Stimulated activated CD4-positive, alpha-beta T cell treated with anti-CD3 and anti-CD28 coated beads, Interleukin-4, amount 100 ng/mL, for 4 hours (primary cell): ENCODE measurements around the gene GJE1.

Experiments used
- DNase-seq, 2 experiments: peaks; one replicate each; pipeline ENCODE4 v3.0.0-alpha.2; 2020

GJE1 gene

DNA sequence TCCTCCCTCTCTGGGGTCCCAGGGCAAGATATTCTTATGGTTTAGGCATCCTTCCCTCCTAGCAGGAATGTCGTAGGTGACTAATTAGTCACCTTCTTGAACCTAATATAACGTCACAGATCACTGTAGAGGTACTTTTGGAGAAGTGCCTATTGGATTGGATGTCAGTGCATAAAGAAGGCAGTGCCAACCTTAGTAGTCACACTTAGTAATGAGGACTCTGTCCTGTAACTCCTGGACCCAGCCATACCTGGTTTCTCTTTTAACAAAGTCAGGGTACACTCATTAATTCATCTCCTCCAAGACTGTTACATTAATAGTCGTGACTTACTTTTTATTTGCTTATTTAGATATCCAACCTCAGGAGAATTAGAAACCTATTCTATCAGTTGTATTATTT, 34.3 kb downstream of the GJE1 start:
- DNase-seq, result no peak

DNA sequence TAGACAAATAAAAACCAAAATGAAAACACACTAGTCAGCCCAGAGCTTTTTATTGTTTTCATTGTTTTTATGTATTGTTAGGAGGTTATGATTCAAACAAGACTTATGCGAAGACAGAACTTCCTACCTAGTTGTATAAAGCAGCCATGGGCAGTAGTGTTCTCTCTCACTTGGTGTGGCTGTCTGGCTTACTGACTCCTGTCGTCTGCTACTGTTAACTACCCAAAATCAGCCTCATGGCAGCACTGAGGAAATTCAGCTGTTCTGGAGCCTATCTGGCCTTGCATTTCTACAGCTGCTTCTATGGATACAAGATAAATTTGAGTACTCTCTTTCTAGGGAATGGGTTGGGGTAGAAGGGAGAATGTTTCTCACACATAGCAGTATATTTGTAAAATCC, 34.8 kb downstream of the GJE1 start:
- DNase-seq, result no peak

DNA sequence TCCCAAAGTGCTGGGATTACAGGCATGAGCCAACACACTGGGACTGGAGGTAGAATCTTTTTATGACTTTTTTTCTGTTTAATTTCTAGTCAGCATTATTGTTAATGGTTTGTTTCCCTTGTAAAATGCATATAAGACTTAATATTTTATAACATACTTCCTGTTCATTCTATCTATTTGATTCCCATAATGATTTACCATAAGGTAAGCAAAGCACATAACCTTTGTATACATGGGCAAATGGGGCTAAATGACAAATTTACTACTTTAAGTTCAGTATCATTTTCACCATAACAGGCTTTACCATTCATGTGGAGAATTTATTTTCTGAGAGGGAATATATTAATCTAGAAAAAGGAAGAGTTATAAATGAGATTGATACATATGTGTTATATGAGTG, 38.6 kb downstream of the GJE1 start:
- no peak for DNase-seq

DNA sequence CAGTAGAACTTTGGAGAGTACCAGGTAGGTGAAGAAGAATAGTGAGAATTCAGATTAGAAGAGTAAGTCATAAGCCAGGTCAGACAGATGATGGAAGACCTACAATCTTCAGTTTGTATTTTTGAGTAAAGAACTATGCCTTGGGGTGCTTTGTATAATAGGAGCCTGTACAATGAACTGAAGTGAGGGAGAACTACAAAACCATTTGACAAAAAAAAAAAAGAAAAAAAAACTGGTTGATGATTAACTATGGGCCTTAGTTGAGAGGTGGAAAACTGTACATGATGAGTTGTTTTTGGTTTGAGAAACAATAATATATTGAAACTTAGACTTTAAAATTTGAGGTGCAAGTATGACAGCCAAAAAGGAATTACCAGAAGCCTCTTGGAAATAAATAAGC, 40.0 kb downstream of the GJE1 start:
- DNase-seq, result no peak

DNA sequence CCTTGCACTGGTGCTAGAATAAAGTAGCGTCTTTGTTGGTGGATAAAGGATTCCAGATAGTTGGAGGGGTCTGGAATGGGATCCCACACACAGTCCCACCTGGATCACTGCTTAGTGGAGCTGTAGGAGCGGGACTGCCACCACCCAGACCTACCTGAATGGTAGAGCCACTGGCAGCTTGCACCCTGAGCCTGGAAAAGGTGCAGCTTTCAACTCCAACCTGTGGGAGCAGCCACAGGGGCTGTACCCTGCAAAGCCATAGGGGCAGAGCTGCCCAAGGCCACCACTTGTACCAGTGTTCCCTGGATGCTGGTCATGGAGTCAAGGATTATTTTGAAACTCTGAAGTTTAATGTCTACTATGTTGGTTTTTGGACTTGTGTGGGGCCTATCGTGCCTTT, 41.3 kb downstream of the GJE1 start:
- DNase-seq, result no peak

DNA sequence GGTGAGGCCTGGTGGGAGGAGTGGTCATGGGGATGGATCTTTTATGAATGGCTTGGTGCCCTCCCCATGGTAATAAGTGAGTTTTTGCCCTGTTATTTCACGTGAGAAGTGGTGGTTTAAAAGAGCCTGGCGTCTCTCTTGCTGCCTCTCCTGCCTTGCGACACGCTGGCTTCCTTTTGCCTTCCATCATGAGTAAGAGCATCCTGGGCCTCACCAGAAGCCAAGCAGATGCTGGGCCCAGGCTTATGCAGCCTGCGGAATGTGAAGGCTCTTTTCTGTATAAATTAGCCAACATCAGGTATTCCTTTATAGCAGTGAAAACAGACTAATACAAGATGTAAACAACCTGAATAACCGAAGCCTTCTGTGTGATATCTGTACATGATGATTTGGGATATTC, 42.0 kb downstream of the GJE1 start:
- DNase-seq, result no peak

DNA sequence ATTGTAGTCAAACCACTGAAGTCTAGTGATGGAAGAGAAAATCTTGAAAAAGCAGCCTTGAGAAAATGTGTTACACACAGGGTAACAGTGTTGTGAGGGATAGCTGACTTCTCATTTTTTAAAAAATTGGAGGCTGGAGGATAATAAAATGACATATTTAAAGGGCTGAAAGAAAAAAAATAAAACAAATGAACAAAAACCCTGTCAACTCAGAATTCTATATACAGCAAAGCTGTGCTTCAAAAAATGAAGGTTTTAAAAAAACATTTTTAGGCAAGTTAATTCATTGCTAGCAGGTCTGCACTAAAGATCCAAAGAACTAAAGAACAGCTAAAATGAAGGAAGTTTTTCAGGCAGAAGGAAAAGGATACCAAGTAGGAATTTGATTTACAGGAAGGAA, 45.4 kb downstream of the GJE1 start:
- no peak for DNase-seq

DNA sequence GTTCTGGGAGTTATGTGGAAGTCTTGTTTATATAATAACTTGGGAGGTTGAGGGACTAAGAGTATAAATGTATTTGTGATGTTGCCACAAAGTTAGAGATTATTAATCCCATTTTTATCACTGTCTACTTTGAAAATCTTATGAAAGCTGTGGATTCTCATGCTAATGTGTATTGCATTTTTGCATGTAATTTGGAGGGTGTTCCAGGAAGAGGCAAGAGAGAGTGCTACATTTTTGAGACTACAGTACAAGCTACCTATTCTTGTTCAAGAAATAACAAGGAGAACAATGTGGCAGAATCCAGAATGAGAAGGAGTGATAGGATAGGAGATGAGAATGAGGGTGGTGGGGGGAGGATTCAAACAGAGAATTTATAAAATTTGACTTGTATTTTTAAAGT, 49.3 kb downstream of the GJE1 start:
- no peak for DNase-seq

DNA sequence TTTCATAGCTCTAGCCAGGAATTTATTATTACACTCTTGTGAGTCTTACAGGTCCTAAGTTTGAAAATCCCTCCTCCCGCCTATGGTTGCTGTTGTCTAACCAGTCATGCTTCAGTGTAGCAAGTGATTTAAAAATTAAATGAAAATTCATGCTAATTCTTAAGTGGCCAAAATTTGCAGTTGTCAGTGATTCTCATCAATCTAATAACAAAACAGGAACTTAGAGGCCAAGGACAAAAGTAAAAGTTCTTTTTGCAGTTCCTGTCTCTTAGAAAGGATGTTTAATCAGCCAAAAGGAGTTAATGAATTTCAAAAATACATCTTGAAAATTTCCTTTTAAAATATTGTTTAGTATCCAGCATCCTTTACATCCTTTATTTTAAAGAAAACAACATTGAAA, 50.6 kb downstream of the GJE1 start:
- no peak for DNase-seq

DNA sequence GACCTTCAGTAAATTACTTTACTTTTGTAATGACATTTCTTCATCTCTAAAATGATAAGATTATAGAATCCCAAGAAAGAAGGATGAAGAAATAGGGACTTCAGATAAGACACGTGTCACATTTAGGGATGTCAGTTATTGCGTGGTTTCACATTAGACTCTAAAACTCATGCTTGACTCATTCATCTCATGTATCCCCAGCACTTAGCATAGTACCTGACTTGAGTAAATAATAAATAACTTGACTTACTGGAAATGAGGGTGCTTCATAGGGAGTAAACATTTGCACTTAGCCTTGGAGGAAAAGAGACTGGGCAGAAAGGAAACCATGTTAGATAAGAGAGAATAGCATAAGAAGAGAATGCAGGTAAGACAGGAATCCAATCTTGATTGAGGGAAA, 51.6 kb downstream of the GJE1 start:
- no peak for DNase-seq
